PC-9 (cell line): ENCODE data around the gene KAZALD1.

Experiments
- CTCF ChIP-seq: fragments of 200-600 bp; sonication (generic); conservative IDR thresholded peaks from 2 replicates; pipeline ENCODE4 v1.6.1; 2017; ENCODE audit warnings: mixed run types, antibody characterized with exemption, mild to moderate bottlenecking, moderate library complexity
- EZH2 ChIP-seq: fragments of 200-600 bp; sonication (generic); IDR thresholded peaks from 2 replicates; pipeline ENCODE4 v1.8.0; 2017; ENCODE audit warnings: antibody characterized with exemption, low read depth

GRCh38 chr10:101113890-101114403 is 52.2 kb downstream of the KAZALD1 start:
- no peak for TF ChIP-seq CTCF
- no peak for TF ChIP-seq EZH2
